ENCODE results near the gene BRAT1. TPM values are rescaled to one million over a fixed set of nuclear protein-coding genes. Genes with fewer than 3 reads are reported as not detected.
"Not testable (repeated sequence)": the region's sequence is repeated elsewhere in the genome, so short reads cannot be mapped to it uniquely, and the experiment has no call there.

BRAT1 gene
- total RNA-seq, 4 donors from 2014 or later, result 40.5 to 88.4 (median 60.6) TPM

- no peak overlapping the region for H3K4me3 ChIP-seq (ENCODE audit: low read depth, poor library complexity, severe bottlenecking)
- TF ChIP-seq CTCF (IDR thresholded peaks at IDR 0.05), result no peak
- TF ChIP-seq POLR2A (IDR thresholded peaks at IDR 0.05), result no peak
- DNase-seq (ENCODE audit: low spot score in 2 of 2), result no peak
- intact Hi-C loops (cut with DNase I; ENCODE audit: low total_unique reads), result no loop called here
- 97% methylated on average over 23 to 24 of the region's 24 CpGs for WGBS, 2 donors
Observed at GRCh38 chr7:2568521-2569223, 13.3 kb upstream of the BRAT1 start.

- 58 to 64% methylated on average over 16 of the region's 16 CpGs for WGBS, 2 donors
- DNase-seq (ENCODE audit: low spot score in 2 of 2), result no peak
- no peak overlapping the region for H3K4me3 ChIP-seq (ENCODE audit: low read depth, poor library complexity, severe bottlenecking)
- TF ChIP-seq CTCF (IDR thresholded peaks at IDR 0.05), result no peak
- intact Hi-C loops (cut with DNase I; ENCODE audit: low total_unique reads), result no loop called here
Observed at GRCh38 chr7:2567679-2568278, 12.5 kb upstream of the BRAT1 start.

GRCh38 chr7:2566890-2567678, 11.8 kb upstream of the BRAT1 start:
- 81 to 85% methylated on average over 28 of the region's 28 CpGs for WGBS, 2 donors
- intact Hi-C loops (cut with DNase I; ENCODE audit: low total_unique reads), result no loop called here
- TF ChIP-seq POLR2A (IDR thresholded peaks at IDR 0.05) (no peak), CTCF (IDR thresholded peaks at IDR 0.05) (no peak)
- H3K4me3 ChIP-seq (ENCODE audit: low read depth, poor library complexity, severe bottlenecking), result no peak overlapping the region
- DNase-seq (ENCODE audit: low spot score in 2 of 2), result no peak

GRCh38 chr7:2566348-2566889, 11.1 kb upstream of the BRAT1 start:
- H3K4me3 ChIP-seq (ENCODE audit: low read depth, poor library complexity, severe bottlenecking), result no peak overlapping the region
- no peak for DNase-seq (ENCODE audit: low spot score in 2 of 2)
- WGBS, 2 donors, result 82 to 86% methylated on average over 8 of the region's 8 CpGs
- TF ChIP-seq CTCF (IDR thresholded peaks at IDR 0.05) (no peak), POLR2A (IDR thresholded peaks at IDR 0.05) (no peak)
- intact Hi-C loops (cut with DNase I; ENCODE audit: low total_unique reads), result no loop called here

GRCh38 chr7:2564970-2565540, 9.7 kb upstream of the BRAT1 start:
- no peak for DNase-seq (ENCODE audit: low spot score in 2 of 2)
- TF ChIP-seq POLR2A (IDR thresholded peaks at IDR 0.05) (no peak), CTCF (IDR thresholded peaks at IDR 0.05) (no peak)
- WGBS, 2 donors, result 92 to 93% methylated on average over 12 of the region's 12 CpGs
- intact Hi-C loops (cut with DNase I; ENCODE audit: low total_unique reads), result no loop called here
- no peak overlapping the region for H3K4me3 ChIP-seq (ENCODE audit: low read depth, poor library complexity, severe bottlenecking)

- intact Hi-C loops (cut with DNase I; ENCODE audit: low total_unique reads); DNase-seq (ENCODE audit: low spot score in 2 of 2); H3K4me3 ChIP-seq (ENCODE audit: low read depth, poor library complexity, severe bottlenecking): not testable (repeated sequence)
- 98% methylated on average over 3 of the region's 3 CpGs for WGBS, 2 donors
Observed at GRCh38 chr7:2563955-2564354, 8.6 kb upstream of the BRAT1 start.

All from lower leg skin (tissue), 4 donors.